GM18526 (cell line): Measurements from ENCODE around the gene INPP5K.

Source experiments
- POLR2A ChIP-seq: IDR thresholded peaks from 3 replicates; pipeline ENCODE4 v1.6.1; 2011; ENCODE audit not compliant: insufficient read length; ENCODE audit errors: extremely low read depth

INPP5K gene

DNA sequence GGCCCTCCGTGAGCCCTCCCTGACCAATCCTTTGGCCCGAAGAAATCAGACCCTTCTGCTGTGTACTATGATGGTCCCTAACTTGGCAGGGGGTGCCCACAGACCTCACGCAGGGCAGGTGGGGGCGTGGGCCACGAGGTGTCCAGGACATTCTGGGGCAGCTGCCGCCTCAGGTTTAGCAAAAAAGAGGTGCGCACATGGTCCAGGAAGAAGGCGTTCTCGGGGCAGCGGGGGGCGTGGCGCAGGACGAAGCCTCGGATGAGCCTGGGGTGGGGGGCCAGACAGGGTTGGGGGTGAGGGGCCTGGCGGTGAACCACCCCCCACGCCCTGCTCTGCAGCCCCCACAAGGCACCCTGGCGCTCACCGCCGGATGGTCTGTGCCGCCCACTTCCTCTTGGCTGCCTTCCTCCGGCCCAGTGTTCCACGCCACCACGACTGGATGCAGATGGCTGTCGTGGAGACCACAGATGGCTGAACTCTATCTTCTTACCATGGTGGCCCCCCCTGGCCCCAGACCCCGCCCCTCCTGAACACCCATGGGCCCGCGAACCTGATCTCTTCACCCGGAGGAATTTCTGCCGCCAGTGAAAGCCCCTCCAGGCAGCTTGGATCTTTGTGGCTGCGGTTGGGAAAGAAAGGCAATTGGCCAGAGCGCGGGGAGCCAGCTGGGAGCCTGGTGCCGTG is 46.2 kb downstream of the INPP5K start:
- no peak for TF ChIP-seq POLR2A

GRCh38 chr17:1469231-1469852 is 47.1 kb downstream of the INPP5K start:
- TF ChIP-seq POLR2A: no peak

DNA sequence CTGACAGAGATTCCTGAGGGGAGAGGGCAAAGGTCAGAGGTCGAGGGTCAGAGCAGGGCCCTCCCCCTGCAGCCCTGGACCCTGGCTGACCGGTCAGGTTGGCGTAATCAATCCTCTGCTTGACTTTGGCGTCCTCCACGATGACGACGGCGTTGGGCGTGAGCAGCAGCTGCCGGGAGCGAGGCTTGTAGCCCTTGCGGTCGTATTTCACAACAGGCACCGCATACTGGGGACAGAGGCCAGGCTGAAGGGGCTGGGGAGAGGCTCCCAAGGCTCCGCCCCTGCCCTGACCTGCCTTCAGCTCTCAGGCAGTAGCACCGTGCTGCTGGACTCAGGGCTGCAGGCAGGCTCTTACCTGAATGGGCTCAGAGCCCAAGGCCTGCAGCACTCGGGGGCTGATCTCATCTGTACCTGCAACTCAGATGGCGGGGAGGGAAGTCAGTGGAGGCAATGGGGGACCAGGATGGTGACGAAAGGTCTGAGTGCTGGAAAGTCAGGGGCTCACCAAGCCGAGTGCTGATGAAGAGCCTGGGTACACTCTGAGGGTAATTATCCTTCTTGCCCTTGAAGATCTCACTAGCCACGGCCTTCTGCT is 48.4 kb downstream of the INPP5K start:
- no peak for TF ChIP-seq POLR2A

DNA sequence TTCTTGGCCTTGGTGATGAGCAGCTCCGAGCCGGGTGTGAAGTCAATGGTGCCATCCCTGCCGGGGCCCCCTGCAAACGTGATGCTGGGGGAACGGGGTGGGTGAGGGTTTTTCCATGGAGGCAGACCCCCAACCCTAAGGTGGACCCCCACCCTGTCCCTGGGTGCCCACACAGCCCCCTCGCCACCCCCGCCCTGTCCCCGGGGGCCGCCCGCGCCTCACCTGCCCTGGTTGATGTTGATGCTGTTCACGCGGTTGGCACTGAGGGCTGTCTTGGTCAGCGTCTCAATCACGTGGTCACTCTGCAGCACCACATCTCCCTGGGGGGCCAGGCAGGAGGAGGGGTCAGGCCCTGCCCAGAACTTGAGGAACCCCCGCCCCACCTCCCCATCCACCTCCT is 49.2 kb downstream of the INPP5K start:
- no peak for TF ChIP-seq POLR2A

DNA sequence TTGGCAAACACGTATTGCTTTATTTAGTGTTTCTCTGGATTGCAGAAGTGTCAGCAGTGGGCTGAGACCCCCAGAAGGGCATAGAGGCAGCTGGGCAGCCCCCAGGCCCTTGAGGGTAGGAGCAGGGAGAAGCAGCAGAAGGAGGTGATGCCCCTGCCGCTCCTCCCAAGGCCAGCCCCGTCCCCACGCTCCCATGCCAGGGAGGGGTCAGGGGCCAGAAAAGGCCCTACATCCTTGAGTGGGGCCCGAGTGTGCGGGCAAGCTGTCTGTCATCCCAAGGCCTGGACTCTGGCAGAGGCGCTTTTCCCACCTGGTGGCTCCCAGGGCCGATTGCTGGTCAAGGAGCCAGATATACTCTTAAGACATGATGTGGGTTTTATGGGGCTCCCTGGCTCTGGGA is 52.2 kb downstream of the INPP5K start:
- no peak for TF ChIP-seq POLR2A

GRCh38 chr17:1462164-1463112 is 54.0 kb downstream of the INPP5K start:
- TF ChIP-seq POLR2A: no peak

DNA sequence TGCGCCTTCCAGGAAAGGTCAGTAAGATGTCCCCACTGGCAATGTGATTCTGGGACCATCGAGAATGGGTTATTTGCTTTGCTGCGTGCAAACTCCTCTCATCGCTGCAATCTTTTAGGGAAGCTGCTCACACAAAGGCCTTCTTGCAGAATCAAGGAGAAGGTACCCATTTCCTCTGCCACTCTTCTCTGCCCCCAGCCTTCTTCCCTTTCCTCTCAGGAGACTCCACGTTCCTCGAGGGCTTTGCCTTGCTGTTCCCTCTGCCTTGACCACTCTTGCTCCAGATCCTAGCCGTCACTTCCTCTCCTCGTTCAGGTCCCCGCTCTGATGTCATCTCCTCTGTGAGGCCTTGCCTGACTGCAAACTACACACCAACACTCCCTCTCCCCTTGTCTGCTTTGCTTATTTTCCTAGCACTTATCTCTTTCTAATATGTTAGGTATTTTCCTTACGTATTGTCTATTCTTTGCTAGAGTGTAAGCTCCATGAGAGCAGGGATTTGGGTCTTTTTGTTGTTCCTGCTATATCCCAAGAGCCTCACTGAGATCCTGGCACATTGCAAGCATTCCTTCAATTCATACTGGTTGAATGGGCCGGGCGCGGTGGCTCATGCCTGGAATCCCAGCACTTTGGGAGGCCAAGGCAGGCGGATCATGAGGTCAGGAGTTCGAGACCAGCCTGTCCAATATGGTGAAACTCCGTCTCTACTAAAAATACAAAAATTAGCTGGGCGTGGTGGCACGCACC is 55.0 kb downstream of the INPP5K start:
- no peak for TF ChIP-seq POLR2A

DNA sequence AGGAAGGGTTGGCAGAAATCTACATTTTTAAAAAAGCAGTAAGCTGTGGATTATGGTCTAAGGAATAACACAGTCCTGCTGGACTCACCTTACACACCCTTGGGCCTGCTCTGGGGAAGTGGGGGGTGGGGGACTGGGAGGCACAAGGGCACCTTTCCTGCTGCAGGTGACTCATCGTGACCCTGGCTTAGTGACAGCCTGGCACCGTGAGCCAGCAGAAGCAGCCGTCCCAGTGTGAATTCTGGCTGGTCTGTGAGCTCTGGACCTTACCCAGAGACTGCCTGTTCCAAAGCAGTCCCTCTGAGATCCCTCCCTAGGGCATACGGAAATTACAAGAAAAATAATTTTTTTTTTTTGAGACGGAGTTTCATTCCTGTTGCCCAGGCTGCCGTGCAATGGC is 56.2 kb downstream of the INPP5K start:
- no peak for TF ChIP-seq POLR2A

- peak; percentile 88 for TF ChIP-seq POLR2A
Observed at GRCh38 chr17:1455797-1456599, 60.4 kb downstream of the INPP5K start, which contains the start of gene CRK. Gene CRK (minus strand): TSS chr17:1456232. CDS start chr17:1456117, 115 bp downstream.

DNA sequence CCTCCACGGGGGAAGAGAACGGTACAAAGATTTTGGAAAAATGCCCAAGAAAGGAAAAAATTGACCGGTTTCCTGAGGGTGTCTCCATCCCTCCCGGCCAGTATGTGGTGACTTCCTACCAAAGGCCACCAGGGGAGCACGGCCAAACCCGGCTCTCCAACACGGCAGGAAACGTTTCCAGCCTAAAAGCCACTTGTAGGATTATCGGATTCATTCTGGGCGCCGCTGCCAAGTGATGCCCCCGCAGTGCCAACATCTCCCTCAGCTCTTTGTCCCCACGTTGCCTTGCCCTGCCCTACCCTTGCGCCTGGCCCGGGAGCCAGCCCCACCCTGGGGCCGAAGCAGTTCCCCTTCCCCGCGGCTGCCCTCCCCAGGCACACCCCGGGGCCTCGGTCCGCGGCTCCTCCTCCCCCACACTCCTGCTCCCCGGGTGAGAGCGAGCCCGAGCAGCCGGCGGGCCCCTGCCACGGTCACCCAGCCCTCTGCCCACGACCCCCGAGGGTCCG is 61.1 kb downstream of the INPP5K start:
- TF ChIP-seq POLR2A: no peak

DNA sequence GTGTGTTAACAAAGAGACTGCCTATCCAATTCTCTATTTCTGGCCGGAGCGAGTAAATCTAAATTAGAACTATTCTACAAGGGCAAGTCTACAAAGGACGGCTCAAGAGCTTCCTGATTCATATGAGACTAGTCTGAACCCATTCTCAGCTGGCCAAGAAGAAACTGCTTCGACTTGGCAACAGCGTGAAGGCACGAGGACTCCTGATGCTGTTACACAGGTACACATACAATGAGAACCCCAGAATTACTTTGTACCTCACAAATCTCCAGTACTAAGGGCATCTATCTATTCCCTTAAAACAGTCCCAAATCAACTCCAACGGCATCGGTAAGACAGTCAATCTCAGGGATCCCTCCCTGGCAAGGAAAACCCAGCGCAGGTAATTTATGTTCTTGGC is 61.9 kb downstream of the INPP5K start:
- TF ChIP-seq POLR2A: no peak

DNA sequence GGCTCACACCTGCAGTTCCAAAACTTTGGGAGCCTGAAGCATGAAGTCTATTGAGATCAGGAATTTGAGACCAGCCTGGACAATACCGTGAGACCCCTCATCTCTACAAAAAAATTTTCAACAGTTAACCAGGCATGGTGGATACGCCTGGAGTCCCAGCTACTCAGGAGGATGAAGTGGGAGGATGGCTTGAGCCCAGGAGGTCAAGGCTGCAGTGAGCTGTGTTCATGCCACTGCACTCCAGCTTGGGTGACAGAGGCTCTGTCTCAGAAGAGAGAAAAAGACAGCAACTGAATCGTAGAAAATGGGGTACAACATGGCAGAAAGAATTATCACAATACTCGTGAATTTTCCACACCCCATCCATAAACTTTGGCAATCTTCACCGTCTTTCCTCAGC is 63.6 kb downstream of the INPP5K start:
- TF ChIP-seq POLR2A: no peak

DNA sequence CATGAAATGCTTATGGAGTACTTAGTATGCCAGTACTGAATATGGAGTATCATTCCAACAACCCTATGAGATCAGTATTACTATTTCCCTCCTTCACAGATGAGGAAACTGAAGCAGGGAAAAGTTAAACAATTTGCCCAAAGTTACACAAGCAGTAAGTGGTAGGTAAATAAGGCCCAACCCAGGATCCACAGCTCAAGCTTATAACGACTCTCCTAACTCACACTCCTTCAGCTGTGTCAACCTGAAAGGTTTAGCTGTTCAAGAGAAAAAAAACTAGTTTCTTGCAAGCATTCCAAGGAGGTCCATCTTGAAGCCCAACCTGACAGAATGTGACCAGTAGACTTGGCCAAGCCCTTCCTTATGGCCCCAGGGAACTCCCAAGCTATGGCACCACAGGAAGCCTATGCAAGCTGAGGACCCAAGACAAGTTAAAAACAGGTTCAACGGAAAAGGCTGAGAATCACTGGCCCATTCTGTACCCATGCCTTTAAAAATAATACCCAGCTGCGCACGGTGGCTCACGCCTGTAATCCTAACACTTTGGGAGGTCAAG is 66.9 kb downstream of the INPP5K start:
- TF ChIP-seq POLR2A: no peak
